ENCODE data around the gene KRT35. TPM values are rescaled to one million over a fixed set of nuclear protein-coding genes. Genes with fewer than 3 reads are reported as not detected.

The KRT35 gene
- total RNA-seq, 4 donors from 2014 or later, result not detected

GRCh38 chr17:41442739-41443138 is 38.2 kb downstream of the KRT35 start:
- DNase-seq (no peak), ATAC-seq (no peak)
- H3K4me1 ChIP-seq, result no peaks in the 10 kb centered on the region
- H3K36me3 ChIP-seq, result no peaks in the 10 kb centered on the region
- no peaks in the 10 kb centered on the region for H3K27me3 ChIP-seq
- no peaks in the 10 kb centered on the region for H3K9me3 ChIP-seq
- in situ Hi-C loops (cut with MboI; ENCODE audit: low sequenced_read_pairs in 4 of 4), result no loop called here
- intact Hi-C loops (cut with DNase I; ENCODE audit: low total_unique reads), result no loop called here
- no peak overlapping the region for H3K4me3 ChIP-seq
- TF ChIP-seq CTCF (IDR thresholded peaks at IDR 0.05 in 4 of 5, conservative IDR thresholded peaks at IDR 0.05 in 1 of 5) (no peak), POLR2A (IDR thresholded peaks at IDR 0.05) (no peak)
- no peak overlapping the region for H3K27ac ChIP-seq

- H3K36me3 ChIP-seq, result no peaks in the 10 kb centered on the region
- in situ Hi-C loops (cut with MboI; ENCODE audit: low sequenced_read_pairs in 4 of 4), result no loop called here
Observed at GRCh38 chr17:41440531-41441033, 40.4 kb downstream of the KRT35 start, which contains the start of gene KRT38. TSS of gene KRT38 (minus strand) at chr17:41440983. CDS start at chr17:41440921, 62 bp downstream.

GRCh38 chr17:41439375-41439774 is 41.6 kb downstream of the KRT35 start:
- Histone ChIP-seq H3K27ac (no peak overlapping the region), H3K36me3 (no peaks in the 10 kb centered on the region), H3K4me3 (no peak overlapping the region), H3K9me3 (no peaks in the 10 kb centered on the region), H3K4me1 (no peaks in the 10 kb centered on the region), H3K27me3 (no peaks in the 10 kb centered on the region)
- intact Hi-C loops (cut with DNase I; ENCODE audit: low total_unique reads), result no loop called here
- DNase-seq (no peak), ATAC-seq (no peak)
- in situ Hi-C loops (cut with MboI; ENCODE audit: low sequenced_read_pairs in 4 of 4), result no loop called here
- TF ChIP-seq CTCF (IDR thresholded peaks at IDR 0.05 in 4 of 5, conservative IDR thresholded peaks at IDR 0.05 in 1 of 5), result no peak
- TF ChIP-seq POLR2A (IDR thresholded peaks at IDR 0.05), result no peak

More at GRCh38 chr17:41440531-41441033, 40.4 kb downstream of the KRT35 start, which contains the start of gene KRT38:
- Histone ChIP-seq H3K4me3 (no peak within 1 kb of the TSS), H3K27me3 (no peaks in the 10 kb centered on the region), H3K9me3 (no peaks in the 10 kb centered on the region), H3K4me1 (no peaks in the 10 kb centered on the region), H3K27ac (no peak within 1 kb of the TSS)
- no peak for TF ChIP-seq POLR2A (IDR thresholded peaks at IDR 0.05)
- no peak for TF ChIP-seq CTCF (IDR thresholded peaks at IDR 0.05 in 4 of 5, conservative IDR thresholded peaks at IDR 0.05 in 1 of 5)
- no peak for DNase-seq
- ATAC-seq, result no peak
- intact Hi-C loops (cut with DNase I; ENCODE audit: low total_unique reads), result no loop called here

GRCh38 chr17:41437769-41438168 is 43.2 kb downstream of the KRT35 start:
- no peak for ATAC-seq
- no peak for DNase-seq
- intact Hi-C loops (cut with DNase I; ENCODE audit: low total_unique reads), result no loop called here
- H3K4me1 ChIP-seq, result no peaks in the 10 kb centered on the region
- H3K4me3 ChIP-seq, result no peak overlapping the region
- TF ChIP-seq POLR2A (IDR thresholded peaks at IDR 0.05), result no peak
- no peak for TF ChIP-seq CTCF (IDR thresholded peaks at IDR 0.05 in 4 of 5, conservative IDR thresholded peaks at IDR 0.05 in 1 of 5)
- no peak overlapping the region for H3K27ac ChIP-seq
- in situ Hi-C loops (cut with MboI; ENCODE audit: low sequenced_read_pairs in 4 of 4), result no loop called here
- no peaks in the 10 kb centered on the region for H3K36me3 ChIP-seq
- no peaks in the 10 kb centered on the region for H3K9me3 ChIP-seq
- no peaks in the 10 kb centered on the region for H3K27me3 ChIP-seq

DNA sequence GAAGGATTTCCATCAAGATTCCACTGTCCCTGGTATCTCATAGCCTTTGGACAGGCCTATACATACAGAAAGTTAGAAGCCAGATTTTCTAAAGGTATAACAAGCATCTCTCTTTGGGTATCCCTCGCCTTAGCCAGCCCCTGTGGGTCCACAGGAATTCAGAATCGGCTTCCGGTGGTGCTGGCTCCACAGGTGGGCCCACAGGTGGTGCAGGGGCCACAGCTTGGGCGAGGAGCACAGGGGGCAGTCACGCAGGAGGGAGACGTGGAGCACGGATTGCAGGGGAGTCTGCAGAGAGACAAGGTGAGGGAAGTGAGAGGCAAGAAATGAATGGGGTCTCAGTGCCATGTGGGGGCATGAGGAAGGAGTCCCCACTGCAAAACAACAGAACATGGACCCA is 43.7 kb downstream of the KRT35 start:
- no peaks in the 10 kb centered on the region for H3K27me3 ChIP-seq
- in situ Hi-C loops (cut with MboI; ENCODE audit: low sequenced_read_pairs in 4 of 4), result no loop called here
- no peak for TF ChIP-seq CTCF (IDR thresholded peaks at IDR 0.05 in 4 of 5, conservative IDR thresholded peaks at IDR 0.05 in 1 of 5)
- TF ChIP-seq POLR2A (IDR thresholded peaks at IDR 0.05), result no peak

More for the DNA sequence above, 43.7 kb downstream of the KRT35 start:
- no peak overlapping the region for H3K27ac ChIP-seq
- H3K4me3 ChIP-seq, result no peak overlapping the region
- DNase-seq, result no peak
- H3K9me3 ChIP-seq, result no peaks in the 10 kb centered on the region
- H3K36me3 ChIP-seq, result no peaks in the 10 kb centered on the region
- intact Hi-C loops (cut with DNase I; ENCODE audit: low total_unique reads), result no loop called here
- no peak for ATAC-seq
- H3K4me1 ChIP-seq, result no peaks in the 10 kb centered on the region

All from gastrocnemius medialis (tissue), 4 donors.